GM18508 (cell line): ENCODE measurements around the gene SUSD6.

Experiments used
- ATAC-seq: cut with Tn5 transposase; IDR thresholded peaks from one replicate; pipeline ENCODE4 v1.9.1; 2021; ENCODE audit warnings: moderate number of reproducible peaks; ENCODE audit not compliant: insufficient read depth, unreplicated experiment

Gene SUSD6

GRCh38 chr14:69611172-69612013, at the start of gene SUSD6:
SUSD6 (plus strand) TSS chr14:69611596; CDS start chr14:69658593, 46,997 bp downstream.
- no peak for ATAC-seq

GRCh38 chr14:69561893-69562292, 49.5 kb upstream of the SUSD6 start:
- ATAC-seq, result no peak

- no peak for ATAC-seq
These were observed 43.8 kb upstream of the SUSD6 start for GRCh38 chr14:69567563-69567962.

GRCh38 chr14:69569859-69570258, 41.5 kb upstream of the SUSD6 start:
- no peak for ATAC-seq

GRCh38 chr14:69570836-69571330, 40.5 kb upstream of the SUSD6 start:
- ATAC-seq, result no peak

- no peak for ATAC-seq
These were observed 39.9 kb upstream of the SUSD6 start for GRCh38 chr14:69571449-69572029.

- ATAC-seq, result no peak
These were observed 39.2 kb upstream of the SUSD6 start for GRCh38 chr14:69572030-69572840.

- no peak for ATAC-seq
These were observed 38.6 kb upstream of the SUSD6 start for GRCh38 chr14:69572841-69573135.

- ATAC-seq, result no peak
These were observed 38.1 kb upstream of the SUSD6 start for GRCh38 chr14:69573205-69573830.

GRCh38 chr14:69573831-69574262, 37.5 kb upstream of the SUSD6 start:
- ATAC-seq, result no peak

GRCh38 chr14:69574263-69574953, 37.0 kb upstream of the SUSD6 start, which contains the start of gene CCDC177:
CCDC177 (minus strand) TSS chr14:69574871; CDS start chr14:69573622, 1,249 bp downstream.
- ATAC-seq, result no peak

- ATAC-seq, result no peak
These were observed 36.5 kb upstream of the SUSD6 start for GRCh38 chr14:69574954-69575295.

- ATAC-seq, result no peak
These were observed 31.9 kb upstream of the SUSD6 start for GRCh38 chr14:69579476-69579875.

- no peak for ATAC-seq
These were observed 31.3 kb upstream of the SUSD6 start for GRCh38 chr14:69580009-69580577.

- no peak for ATAC-seq
These were observed 30.0 kb upstream of the SUSD6 start for GRCh38 chr14:69581316-69581935.

- no peak for ATAC-seq
These were observed 29.2 kb upstream of the SUSD6 start for GRCh38 chr14:69582212-69582611.

GRCh38 chr14:69582829-69583228, 28.6 kb upstream of the SUSD6 start:
- no peak for ATAC-seq

GRCh38 chr14:69584389-69584788, 27.0 kb upstream of the SUSD6 start:
- ATAC-seq, result no peak

- no peak for ATAC-seq
These were observed 25.0 kb upstream of the SUSD6 start for GRCh38 chr14:69586404-69586803.
